ENCODE results near the gene TFAP2A. TPM values are rescaled to one million over a fixed set of nuclear protein-coding genes. Genes with fewer than 3 reads are reported as not detected.

TFAP2A gene
- total RNA-seq, 1 experiment from 2014 or later: 24.3 TPM

DNA sequence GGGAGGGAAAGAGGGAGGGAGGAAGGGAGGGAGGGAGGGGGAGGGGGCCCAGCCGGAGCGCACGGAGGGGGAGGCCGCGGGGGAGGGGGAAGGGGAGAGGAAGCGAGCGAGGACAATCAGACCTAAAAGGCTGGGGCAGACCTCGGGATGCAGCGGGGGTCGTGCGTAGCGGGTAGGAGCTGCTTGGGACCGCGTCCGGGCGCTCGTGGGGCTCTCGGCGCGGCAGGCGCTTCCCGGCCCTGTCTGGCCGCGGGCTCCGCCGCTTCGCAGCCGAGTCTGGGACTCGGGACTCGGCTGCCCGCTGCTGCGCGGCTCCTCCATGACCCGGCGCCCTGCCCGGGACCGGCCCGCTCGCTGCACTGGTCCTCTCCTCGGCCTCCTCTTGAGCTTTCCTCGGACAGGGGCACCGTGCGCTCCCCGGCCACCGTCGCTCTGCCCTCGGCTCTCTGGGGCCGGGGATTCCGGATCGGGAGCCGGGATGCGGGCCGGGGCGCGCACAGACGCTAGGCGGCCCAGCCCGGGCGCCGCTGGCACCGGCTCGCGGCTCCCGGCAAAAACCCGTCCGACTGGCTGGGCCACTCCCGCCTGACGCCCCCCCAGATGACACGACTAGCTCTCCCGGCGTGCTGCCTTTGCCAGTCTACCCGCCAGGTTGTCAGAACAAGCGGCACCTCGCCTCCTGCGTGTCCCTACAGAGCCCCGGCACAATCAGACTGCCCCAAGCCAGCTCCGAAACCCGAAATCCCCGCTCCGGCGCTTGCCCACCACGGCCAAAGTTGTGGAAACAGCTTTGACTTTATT lies 2.2 kb downstream of the TFAP2A start (continued):
- TF ChIP-seq, protein P1, sequence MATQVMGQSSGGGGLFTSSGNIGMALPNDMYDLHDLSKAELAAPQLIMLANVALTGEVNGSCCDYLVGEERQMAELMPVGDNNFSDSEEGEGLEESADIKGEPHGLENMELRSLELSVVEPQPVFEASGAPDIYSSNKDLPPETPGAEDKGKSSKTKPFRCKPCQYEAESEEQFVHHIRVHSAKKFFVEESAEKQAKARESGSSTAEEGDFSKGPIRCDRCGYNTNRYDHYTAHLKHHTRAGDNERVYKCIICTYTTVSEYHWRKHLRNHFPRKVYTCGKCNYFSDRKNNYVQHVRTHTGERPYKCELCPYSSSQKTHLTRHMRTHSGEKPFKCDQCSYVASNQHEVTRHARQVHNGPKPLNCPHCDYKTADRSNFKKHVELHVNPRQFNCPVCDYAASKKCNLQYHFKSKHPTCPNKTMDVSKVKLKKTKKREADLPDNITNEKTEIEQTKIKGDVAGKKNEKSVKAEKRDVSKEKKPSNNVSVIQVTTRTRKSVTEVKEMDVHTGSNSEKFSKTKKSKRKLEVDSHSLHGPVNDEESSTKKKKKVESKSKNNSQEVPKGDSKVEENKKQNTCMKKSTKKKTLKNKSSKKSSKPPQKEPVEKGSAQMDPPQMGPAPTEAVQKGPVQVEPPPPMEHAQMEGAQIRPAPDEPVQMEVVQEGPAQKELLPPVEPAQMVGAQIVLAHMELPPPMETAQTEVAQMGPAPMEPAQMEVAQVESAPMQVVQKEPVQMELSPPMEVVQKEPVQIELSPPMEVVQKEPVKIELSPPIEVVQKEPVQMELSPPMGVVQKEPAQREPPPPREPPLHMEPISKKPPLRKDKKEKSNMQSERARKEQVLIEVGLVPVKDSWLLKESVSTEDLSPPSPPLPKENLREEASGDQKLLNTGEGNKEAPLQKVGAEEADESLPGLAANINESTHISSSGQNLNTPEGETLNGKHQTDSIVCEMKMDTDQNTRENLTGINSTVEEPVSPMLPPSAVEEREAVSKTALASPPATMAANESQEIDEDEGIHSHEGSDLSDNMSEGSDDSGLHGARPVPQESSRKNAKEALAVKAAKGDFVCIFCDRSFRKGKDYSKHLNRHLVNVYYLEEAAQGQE (IDR thresholded peaks at IDR 0.05; ENCODE audit: low read depth): no peak

DNA sequence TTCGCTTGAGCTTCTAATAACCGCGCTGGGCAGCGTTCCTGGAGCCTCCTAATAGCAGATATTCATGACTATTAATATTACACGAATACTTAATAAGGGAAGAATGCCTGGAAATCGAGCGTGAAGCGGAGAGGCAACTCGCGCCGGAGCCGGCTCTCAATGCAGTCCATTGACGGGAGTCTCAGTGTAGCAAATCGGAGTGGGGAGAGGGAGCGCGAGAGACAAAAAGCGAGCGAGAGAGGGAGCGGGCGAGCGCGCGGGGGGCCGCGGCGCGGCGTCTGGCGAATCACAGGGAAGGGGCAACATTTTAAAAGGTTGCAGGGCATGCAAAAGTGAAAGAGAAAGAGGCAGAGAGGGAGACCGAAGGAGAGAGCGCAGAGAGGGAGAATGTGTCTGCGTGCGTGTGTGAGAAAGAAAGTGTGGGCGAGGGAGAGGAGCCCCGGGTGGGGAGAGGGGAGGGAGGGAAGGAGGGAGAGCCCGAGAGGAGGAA lies 2.9 kb downstream of the TFAP2A start:
- ChIA-PET RAD21 (ENCODE audit: low non-redundant PET in 1 of 2, low total read pairs in 2 of 2, uncharacterized antibody in 2 of 2, unreplicated experiment in 2 of 2) (no interaction called here), POLR2A (no interaction called here), CTCF (no interaction called here)
- H3K4me2 ChIP-seq (ENCODE audit: low read length): peak overlapping the region; percentile 100
- peak overlapping the region; percentile 89 for H3K9ac ChIP-seq (ENCODE audit: low read length)
- no peaks in the 10 kb centered on the region for H3K9me2 ChIP-seq (ENCODE audit: insufficient read depth)
- H3K36me3 ChIP-seq (ENCODE audit: control insufficient read depth in 1 of 2, insufficient read depth in 2 of 2, low read length in 2 of 2): peaks cover 4 to 8% of the 10 kb centered on the region in 2 experiments; a peak in 3 of 4 replicates
- H2AFZ ChIP-seq (ENCODE audit: low read depth, low read length, poor library complexity, severe bottlenecking): peak overlapping the region; percentile 77
- peak overlapping the region; percentile 64 to 87 for H3K4me3 ChIP-seq (replicated peaks in 1 of 2; ENCODE audit: low read depth in 1 of 2, low read length in 2 of 2)
- ATAC-seq (peak; percentile 23), DNase-seq (ENCODE audit: low read depth, low spot score) (no peak)
- BruUV-seq (replicated peaks): TSS peak; percentile 32
- peak overlapping the region; percentile 92 for H3K27ac ChIP-seq (ENCODE audit: low read depth, low read length)
- TF ChIP-seq SRF (IDR thresholded peaks at IDR 0.05; ENCODE audit: low read depth): no peak
- no peak for TF ChIP-seq FOSL1 (IDR thresholded peaks at IDR 0.05; ENCODE audit: low read depth)
- no peak for TF ChIP-seq ELF1 (IDR thresholded peaks at IDR 0.05; ENCODE audit: borderline replicate concordance, low read depth)
- TF ChIP-seq POLR2AphosphoS5 (IDR thresholded peaks at IDR 0.05; ENCODE audit: low read depth, low read length): no peak
- no peak for TF ChIP-seq JUND (IDR thresholded peaks at IDR 0.05)
- no peak for TF ChIP-seq CBX3 (IDR thresholded peaks at IDR 0.05; ENCODE audit: low read depth)
- no peaks in the 10 kb centered on the region for H3K27me3 ChIP-seq (ENCODE audit: insufficient read depth, low read length)
- intact Hi-C loops (cut with micrococcal nuclease): loop anchor here (1.0 to 5.0 kb wide), 3 partner anchors 156 to 1430 kb away; no protein-coding TSS in a partner anchor
- peaks cover 5 to 18% of the 10 kb centered on the region in 2 experiments; a peak in 3 of 4 replicates for H3K4me1 ChIP-seq (ENCODE audit: control insufficient read depth in 1 of 2, insufficient read depth in 2 of 2, low read length in 2 of 2)
- H4K20me1 ChIP-seq (ENCODE audit: insufficient read depth): no peaks in the 10 kb centered on the region
- H3K9me3 ChIP-seq (ENCODE audit: control insufficient read depth in 1 of 2, insufficient read depth in 1 of 2, low read depth in 1 of 2, low read length in 2 of 2): no peaks in the 10 kb centered on the region
- peaks cover 58% of the 10 kb centered on the region for H3K79me2 ChIP-seq (ENCODE audit: insufficient read depth, low read length)
